ENCODE results near the gene TRAFD1. TPM values are rescaled to one million over a fixed set of nuclear protein-coding genes. Genes with fewer than 3 reads are reported as not detected.
A peak's percentile ranks its signal among the peaks of the same experiment; 100 is the strongest.
"Not testable (repeated sequence)": the region's sequence is repeated elsewhere in the genome, so short reads cannot be mapped to it uniquely, and the experiment has no call there.

Gene TRAFD1
- polyA plus RNA-seq, 4 donors: 16.5 to 34.5 (median 17.9) TPM

DNA sequence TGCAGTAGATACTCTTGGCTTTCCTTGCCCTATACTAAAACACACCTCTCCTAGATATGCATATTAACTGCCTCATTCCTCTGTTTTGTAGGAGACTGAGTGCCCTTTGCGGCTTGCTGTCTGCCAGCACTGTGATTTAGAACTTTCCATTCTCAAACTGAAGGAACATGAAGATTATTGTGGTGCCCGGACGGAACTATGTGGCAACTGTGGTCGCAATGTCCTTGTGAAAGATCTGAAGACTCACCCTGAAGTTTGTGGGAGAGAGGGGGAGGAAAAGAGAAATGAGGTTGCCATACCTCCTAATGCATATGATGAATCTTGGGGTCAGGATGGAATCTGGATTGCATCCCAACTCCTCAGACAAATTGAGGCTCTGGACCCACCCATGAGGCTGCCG is 15.4 kb downstream of the TRAFD1 start:
- FAIRE-seq (no peak), DNase-seq (no peak)
- no peak overlapping the region for H3K27ac ChIP-seq (ENCODE audit: low read depth in 1 of 3, low read length in 2 of 3)

DNA sequence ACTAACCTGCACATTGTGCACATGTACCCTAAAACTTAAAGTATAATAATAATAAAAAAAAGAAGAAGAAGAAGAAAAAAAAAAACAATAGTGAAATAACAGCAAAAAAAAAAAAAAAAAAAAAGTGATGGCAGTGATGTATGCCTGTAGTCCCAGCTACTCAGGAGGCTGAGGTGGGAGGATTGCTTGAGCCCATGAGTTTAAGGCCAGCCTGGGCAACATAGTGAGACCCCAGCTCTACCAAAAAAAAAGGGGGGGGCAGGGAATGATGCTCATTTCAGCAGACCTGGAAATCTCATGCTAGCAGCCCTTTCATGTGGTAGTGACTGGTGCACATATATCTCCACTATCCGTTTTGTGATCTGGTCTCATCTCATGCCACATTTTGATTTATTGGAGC is 20.8 kb downstream of the TRAFD1 start:
- no peaks in the 10 kb centered on the region for H3K27me3 ChIP-seq (ENCODE audit: control insufficient read depth in 3 of 3, insufficient read depth in 3 of 3, low read length in 3 of 3)
- H3K4me3 ChIP-seq (ENCODE audit: low read depth in 1 of 3, low read length in 3 of 3): no peak overlapping the region
- no peaks in the 10 kb centered on the region for H3K9me3 ChIP-seq (ENCODE audit: control insufficient read depth in 2 of 2, insufficient read depth in 1 of 2, low read depth in 1 of 2, low read length in 1 of 2)
- no peak overlapping the region for H3K27ac ChIP-seq (ENCODE audit: low read depth in 1 of 3, low read length in 2 of 3)
- H3K36me3 ChIP-seq (ENCODE audit: control insufficient read depth in 3 of 3, insufficient read depth in 2 of 3, low read depth in 1 of 3, low read length in 3 of 3): peaks cover 20 to 53% (median 30%) of the 10 kb centered on the region in 3 donors
- FAIRE-seq: no peak
- H3K4me1 ChIP-seq (ENCODE audit: control insufficient read depth in 3 of 3, insufficient read depth in 2 of 3, low read depth in 1 of 3, low read length in 2 of 3): no peaks in the 10 kb centered on the region
- no peak for DNase-seq
- 81 to 100% (median 90%) methylated on average over 1 of the region's 1 CpG for WGBS, 3 donors

More for the DNA sequence above, 15.4 kb downstream of the TRAFD1 start:
- no peaks in the 10 kb centered on the region for H3K27me3 ChIP-seq (ENCODE audit: control insufficient read depth in 3 of 3, insufficient read depth in 3 of 3, low read length in 3 of 3)
- no peaks in the 10 kb centered on the region for H3K4me1 ChIP-seq (ENCODE audit: control insufficient read depth in 3 of 3, insufficient read depth in 2 of 3, low read depth in 1 of 3, low read length in 2 of 3)
- no peaks in the 10 kb centered on the region for H3K9me3 ChIP-seq (ENCODE audit: control insufficient read depth in 2 of 2, insufficient read depth in 1 of 2, low read depth in 1 of 2, low read length in 1 of 2)
- no peak overlapping the region for H3K4me3 ChIP-seq (ENCODE audit: low read depth in 1 of 3, low read length in 3 of 3)
- H3K36me3 ChIP-seq (ENCODE audit: control insufficient read depth in 3 of 3, insufficient read depth in 2 of 3, low read depth in 1 of 3, low read length in 3 of 3): peaks cover 20 to 69% (median 24%) of the 10 kb centered on the region in 3 donors
- 89 to 97% (median 96%) methylated on average over 5 of the region's 5 CpGs for WGBS, 3 donors

DNA sequence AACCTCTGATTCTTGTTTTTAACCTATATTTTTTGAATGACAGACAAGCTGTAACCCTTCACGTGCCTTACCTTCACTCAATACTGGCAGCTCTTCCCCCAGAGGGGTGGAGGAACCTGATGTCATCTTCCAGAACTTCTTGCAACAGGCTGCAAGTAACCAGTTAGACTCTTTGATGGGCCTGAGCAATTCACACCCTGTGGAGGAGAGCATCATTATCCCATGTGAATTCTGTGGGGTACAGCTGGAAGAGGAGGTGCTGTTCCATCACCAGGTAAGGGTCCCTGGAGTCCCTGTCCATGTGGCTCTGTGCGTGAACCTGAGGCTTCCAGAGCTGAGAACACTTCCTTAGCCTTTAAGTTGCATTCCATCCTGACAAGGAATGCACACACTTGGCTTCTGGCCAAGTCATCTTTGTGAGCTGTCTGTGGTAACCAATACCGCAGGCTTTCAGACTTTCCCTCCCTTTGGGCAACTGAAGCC is 22.7 kb downstream of the TRAFD1 start:
- H3K36me3 ChIP-seq (ENCODE audit: control insufficient read depth in 3 of 3, insufficient read depth in 2 of 3, low read depth in 1 of 3, low read length in 3 of 3): peaks cover 29 to 66% (median 38%) of the 10 kb centered on the region in 3 donors
- no peak overlapping the region for H3K4me3 ChIP-seq (ENCODE audit: low read depth in 1 of 3, low read length in 3 of 3)
- DNase-seq (no peak), FAIRE-seq (no peak)
- WGBS, 3 donors: 80 to 93% (median 92%) methylated on average over 3 of the region's 3 CpGs
- H3K27me3 ChIP-seq (ENCODE audit: control insufficient read depth in 3 of 3, insufficient read depth in 3 of 3, low read length in 3 of 3): no peaks in the 10 kb centered on the region
- H3K4me1 ChIP-seq (ENCODE audit: control insufficient read depth in 3 of 3, insufficient read depth in 2 of 3, low read depth in 1 of 3, low read length in 2 of 3): no peaks in the 10 kb centered on the region
- no peaks in the 10 kb centered on the region for H3K9me3 ChIP-seq (ENCODE audit: control insufficient read depth in 2 of 2, insufficient read depth in 1 of 2, low read depth in 1 of 2, low read length in 1 of 2)
- no peak overlapping the region for H3K27ac ChIP-seq (ENCODE audit: low read depth in 1 of 3, low read length in 2 of 3)

DNA sequence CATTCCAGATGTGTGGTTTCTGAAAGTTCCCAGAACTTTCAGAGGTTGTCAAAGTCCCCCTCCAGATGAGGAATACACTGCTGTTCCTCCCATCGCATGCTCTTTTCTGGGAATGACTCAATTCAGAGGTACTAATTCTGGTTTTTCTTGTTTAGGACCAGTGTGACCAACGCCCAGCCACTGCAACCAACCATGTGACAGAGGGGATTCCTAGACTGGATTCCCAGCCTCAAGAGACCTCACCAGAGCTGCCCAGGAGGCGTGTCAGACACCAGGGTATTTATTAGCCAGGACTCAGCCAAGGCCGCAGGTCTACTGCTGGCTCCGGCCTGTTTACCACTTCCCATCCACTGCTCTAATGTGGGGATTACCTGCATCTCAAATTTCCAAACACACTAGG is 24.2 kb downstream of the TRAFD1 start:
- Histone ChIP-seq H3K9me3 (ENCODE audit: control insufficient read depth in 2 of 2, insufficient read depth in 1 of 2, low read depth in 1 of 2, low read length in 1 of 2) (no peaks in the 10 kb centered on the region), H3K36me3 (ENCODE audit: control insufficient read depth in 3 of 3, insufficient read depth in 2 of 3, low read depth in 1 of 3, low read length in 3 of 3) (peaks cover 33 to 61% (median 43%) of the 10 kb centered on the region in 3 donors), H3K4me3 (ENCODE audit: low read depth in 1 of 3, low read length in 3 of 3) (no peak overlapping the region), H3K27me3 (ENCODE audit: control insufficient read depth in 3 of 3, insufficient read depth in 3 of 3, low read length in 3 of 3) (no peaks in the 10 kb centered on the region), H3K27ac (ENCODE audit: low read depth in 1 of 3, low read length in 2 of 3) (no peak overlapping the region), H3K4me1 (ENCODE audit: control insufficient read depth in 3 of 3, insufficient read depth in 2 of 3, low read depth in 1 of 3, low read length in 2 of 3) (no peaks in the 10 kb centered on the region)
- no peak for FAIRE-seq
- 87 to 89% (median 88%) methylated on average over 5 of the region's 5 CpGs for WGBS, 3 donors
- DNase-seq: peak in 1 of 2 donors; percentile 25

DNA sequence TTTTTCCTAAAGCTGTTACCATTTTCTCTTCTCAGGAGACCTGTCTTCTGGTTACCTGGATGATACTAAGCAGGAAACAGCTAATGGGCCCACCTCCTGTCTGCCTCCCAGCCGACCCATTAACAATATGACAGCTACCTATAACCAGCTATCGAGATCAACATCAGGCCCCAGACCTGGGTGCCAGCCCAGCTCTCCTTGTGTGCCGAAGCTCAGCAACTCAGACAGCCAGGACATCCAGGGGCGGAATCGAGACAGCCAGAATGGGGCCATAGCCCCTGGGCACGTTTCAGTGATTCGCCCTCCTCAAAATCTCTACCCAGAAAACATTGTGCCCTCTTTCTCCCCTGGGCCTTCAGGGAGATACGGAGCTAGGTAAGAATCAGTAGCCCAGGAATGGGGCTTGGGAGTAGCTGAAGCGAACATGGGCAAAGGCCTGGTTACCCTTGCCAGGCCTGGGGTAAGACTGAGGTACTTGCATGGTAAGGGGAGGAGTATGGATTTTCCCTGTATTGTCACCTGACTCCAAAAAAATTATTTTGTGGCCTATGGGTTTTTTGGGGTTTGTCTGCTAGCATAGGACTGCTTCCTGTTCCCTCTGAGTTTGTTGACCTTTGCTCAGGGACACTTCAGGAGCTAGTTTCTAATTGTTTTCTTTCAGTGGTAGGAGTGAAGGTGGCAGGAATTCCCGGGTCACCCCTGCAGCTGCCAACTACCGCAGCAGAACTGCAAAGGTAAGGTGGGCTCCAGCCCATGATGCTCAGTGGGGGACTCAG is 26.6 kb downstream of the TRAFD1 start:
- 82 to 90% (median 84%) methylated on average over 11 of the region's 11 CpGs for WGBS, 3 donors
- peaks cover 27 to 56% (median 39%) of the 10 kb centered on the region in 3 donors for H3K36me3 ChIP-seq (ENCODE audit: control insufficient read depth in 3 of 3, insufficient read depth in 2 of 3, low read depth in 1 of 3, low read length in 3 of 3)

DNA sequence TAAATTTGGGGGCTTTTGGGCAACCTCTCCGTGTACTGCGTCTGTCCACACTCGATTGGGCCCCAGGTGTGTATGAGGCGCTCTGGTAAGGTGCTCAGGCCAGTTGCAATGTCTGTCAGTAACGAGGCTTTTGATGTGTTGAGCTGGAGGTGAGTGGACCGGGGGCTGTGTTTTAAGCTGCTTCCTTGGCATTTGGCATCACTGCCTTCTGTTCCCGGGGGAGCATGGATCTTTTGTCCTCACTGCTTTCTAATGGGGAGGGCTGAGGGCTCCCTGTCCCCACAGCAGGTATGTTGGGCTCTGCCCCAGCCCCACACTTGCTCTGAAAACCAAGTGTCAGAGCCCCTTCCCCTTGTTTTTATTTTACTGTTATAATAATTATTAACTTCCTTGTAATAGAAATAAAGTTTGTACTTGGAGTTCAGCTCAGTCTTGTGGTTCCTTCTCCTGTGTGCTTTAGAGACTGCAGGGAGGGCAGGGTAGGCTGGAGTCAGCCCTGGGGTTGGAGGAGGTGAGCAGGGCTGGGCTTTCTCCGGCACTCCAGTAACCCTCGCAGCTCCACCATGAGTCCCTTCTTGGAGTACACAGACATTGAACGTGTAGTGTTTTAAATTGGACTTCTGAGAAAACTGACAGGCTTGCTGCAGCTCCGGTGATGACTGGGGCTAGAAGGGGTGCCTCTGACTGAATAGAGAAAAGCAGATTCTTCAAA is 28.0 kb downstream of the TRAFD1 start:
- Histone ChIP-seq H3K36me3 (ENCODE audit: control insufficient read depth in 3 of 3, insufficient read depth in 2 of 3, low read depth in 1 of 3, low read length in 3 of 3) (peaks cover 21 to 46% (median 39%) of the 10 kb centered on the region in 3 donors), H3K9me3 (ENCODE audit: control insufficient read depth in 2 of 2, insufficient read depth in 1 of 2, low read depth in 1 of 2, low read length in 1 of 2) (peaks cover 0 to 4% of the 10 kb centered on the region in 2 donors), H3K4me1 (ENCODE audit: control insufficient read depth in 3 of 3, insufficient read depth in 2 of 3, low read depth in 1 of 3, low read length in 2 of 3) (no peaks in the 10 kb centered on the region), H3K4me3 (ENCODE audit: low read depth in 1 of 3, low read length in 3 of 3) (no peak overlapping the region), H3K27me3 (ENCODE audit: control insufficient read depth in 3 of 3, insufficient read depth in 3 of 3, low read length in 3 of 3) (no peaks in the 10 kb centered on the region), H3K27ac (ENCODE audit: low read depth in 1 of 3, low read length in 2 of 3) (no peak overlapping the region)
- FAIRE-seq: no peak
- WGBS, 3 donors: 86 to 92% (median 88%) methylated on average over 11 of the region's 11 CpGs
- DNase-seq: no peak

More for the DNA sequence above, 26.6 kb downstream of the TRAFD1 start:
- DNase-seq (peak in 1 of 2 donors; percentile 38), FAIRE-seq (no peak)
- Histone ChIP-seq H3K9me3 (ENCODE audit: control insufficient read depth in 2 of 2, insufficient read depth in 1 of 2, low read depth in 1 of 2, low read length in 1 of 2) (no peaks in the 10 kb centered on the region), H3K27ac (ENCODE audit: low read depth in 1 of 3, low read length in 2 of 3) (no peak overlapping the region), H3K4me3 (ENCODE audit: low read depth in 1 of 3, low read length in 3 of 3) (no peak overlapping the region), H3K4me1 (ENCODE audit: control insufficient read depth in 3 of 3, insufficient read depth in 2 of 3, low read depth in 1 of 3, low read length in 2 of 3) (no peaks in the 10 kb centered on the region), H3K27me3 (ENCODE audit: control insufficient read depth in 3 of 3, insufficient read depth in 3 of 3, low read length in 3 of 3) (no peaks in the 10 kb centered on the region)

DNA sequence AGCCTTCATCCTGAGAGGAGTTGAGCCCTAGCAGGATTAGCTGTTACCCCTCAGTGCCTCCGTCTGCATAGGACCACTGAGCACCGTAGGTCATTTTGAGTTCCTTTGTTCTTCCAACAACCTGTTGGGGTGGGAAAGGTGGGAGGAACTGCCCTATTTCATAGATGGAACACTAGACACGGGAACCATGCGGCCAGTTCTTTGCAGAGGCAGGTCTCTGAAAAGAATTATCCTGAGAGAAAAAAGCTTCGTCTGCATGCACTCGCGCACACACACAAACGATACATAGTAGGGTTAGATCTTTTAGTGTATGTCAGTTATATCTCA is 28.5 kb downstream of the TRAFD1 start:
- Histone ChIP-seq H3K36me3 (ENCODE audit: control insufficient read depth in 3 of 3, insufficient read depth in 2 of 3, low read depth in 1 of 3, low read length in 3 of 3) (peaks cover 20 to 50% (median 39%) of the 10 kb centered on the region in 3 donors), H3K27me3 (ENCODE audit: control insufficient read depth in 3 of 3, insufficient read depth in 3 of 3, low read length in 3 of 3) (no peaks in the 10 kb centered on the region), H3K9me3 (ENCODE audit: control insufficient read depth in 2 of 2, insufficient read depth in 1 of 2, low read depth in 1 of 2, low read length in 1 of 2) (peaks cover 0 to 10% of the 10 kb centered on the region in 2 donors), H3K4me1 (ENCODE audit: control insufficient read depth in 3 of 3, insufficient read depth in 2 of 3, low read depth in 1 of 3, low read length in 2 of 3) (no peaks in the 10 kb centered on the region), H3K27ac (ENCODE audit: low read depth in 1 of 3, low read length in 2 of 3) (no peak overlapping the region), H3K4me3 (ENCODE audit: low read depth in 1 of 3, low read length in 3 of 3) (no peak overlapping the region)
- no peak for FAIRE-seq
- DNase-seq: no peak
- 93 to 96% (median 94%) methylated on average over 8 of the region's 8 CpGs for WGBS, 3 donors

DNA sequence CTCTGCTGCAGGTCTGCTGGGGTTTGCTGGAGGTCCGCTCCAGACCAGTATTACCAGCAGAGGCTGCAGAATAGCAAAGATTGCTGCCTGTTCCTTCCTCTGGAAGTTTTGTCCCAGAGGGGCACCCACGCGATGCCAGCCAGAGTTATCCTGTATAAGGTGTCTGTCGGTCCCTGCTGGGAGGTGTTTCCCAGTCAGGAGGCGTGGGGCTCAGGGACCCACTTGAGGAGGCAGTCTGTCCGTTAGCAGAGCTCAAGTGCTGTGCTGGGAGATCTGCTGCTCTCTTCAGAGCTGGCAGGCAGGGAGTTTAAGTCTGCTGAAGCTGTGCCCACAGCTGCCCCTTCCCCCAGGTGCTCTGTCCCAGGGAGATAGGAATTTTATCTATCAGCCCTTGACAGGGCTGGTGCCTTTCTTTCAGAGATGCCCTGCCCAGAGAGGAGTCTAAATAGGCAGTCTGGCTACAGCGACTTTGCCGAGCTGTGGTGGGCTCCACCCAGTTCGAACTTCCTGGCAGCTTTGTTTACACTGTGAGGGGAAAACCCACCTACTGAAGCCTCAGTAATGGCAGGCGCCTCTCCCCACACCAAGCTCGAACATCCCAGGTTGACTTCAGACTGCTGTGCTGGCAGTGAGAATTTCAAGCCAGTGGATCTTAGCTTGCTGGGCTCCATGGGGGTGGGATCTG is 33.2 kb downstream of the TRAFD1 start:
- DNase-seq; H3K27me3 ChIP-seq (ENCODE audit: control insufficient read depth in 3 of 3, insufficient read depth in 3 of 3, low read length in 3 of 3); H3K27ac ChIP-seq (ENCODE audit: low read depth in 1 of 3, low read length in 2 of 3); H3K4me1 ChIP-seq (ENCODE audit: control insufficient read depth in 3 of 3, insufficient read depth in 2 of 3, low read depth in 1 of 3, low read length in 2 of 3); FAIRE-seq; H3K4me3 ChIP-seq (ENCODE audit: low read depth in 1 of 3, low read length in 3 of 3): not testable (repeated sequence)
- H3K36me3 ChIP-seq (ENCODE audit: control insufficient read depth in 3 of 3, insufficient read depth in 2 of 3, low read depth in 1 of 3, low read length in 3 of 3): peaks cover 10 to 54% (median 12%) of the 10 kb centered on the region in 3 donors
- peaks cover 0 to 20% of the 10 kb centered on the region in 2 donors for H3K9me3 ChIP-seq (ENCODE audit: control insufficient read depth in 2 of 2, insufficient read depth in 1 of 2, low read depth in 1 of 2, low read length in 1 of 2)
- 80 to 89% (median 86%) methylated on average over 11 of the region's 11 CpGs for WGBS, 3 donors

Data from small intestine (tissue), 7 donors.